NB4 (cell line): ENCODE data around the gene GREM1.

ENCODE experiments used
- CTCF ChIP-seq: IDR thresholded peaks from one replicate; pipeline ENCODE4 v1.5.1; 2012; ENCODE audit warnings: low read depth, low read length
- MAX ChIP-seq: IDR thresholded peaks from 2 replicates; pipeline ENCODE4 v1.6.1; 2011; ENCODE audit warnings: low read depth, low read length
- MYC ChIP-seq: IDR thresholded peaks from 2 replicates; pipeline ENCODE4 v1.6.1; 2011; ENCODE audit warnings: low read depth, low read length
- POLR2A ChIP-seq: IDR thresholded peaks from 2 replicates; pipeline ENCODE4 v1.6.1; 2011; ENCODE audit warnings: mild to moderate bottlenecking; ENCODE audit not compliant: insufficient read length; ENCODE audit errors: extremely low read depth

GRCh38 chr15:32723171-32723948 is 5.6 kb downstream of the GREM1 start:
- no peak for TF ChIP-seq POLR2A
- TF ChIP-seq CTCF: no peak
- TF ChIP-seq MAX: no peak
- TF ChIP-seq MYC: no peak
